ENCODE results near the gene SPINK13.
"Not testable (repeated sequence)": the region's sequence is repeated elsewhere in the genome, so short reads cannot be mapped to it uniquely, and the experiment has no call there.

The SPINK13 gene

GRCh38 chr5:148268566-148268965, at the start of gene SPINK13:
Gene SPINK13, plus strand, starts transcription at chr5:148268794. Its CDS starts 1,279 bp downstream, at chr5:148270073.
- no peak for DNase-seq

GRCh38 chr5:148221508-148221907, 47.1 kb upstream of the SPINK13 start:
- DNase-seq, result no peak

GRCh38 chr5:148224117-148224742, 44.4 kb upstream of the SPINK13 start:
- no peak for DNase-seq

GRCh38 chr5:148228392-148228984, 40.1 kb upstream of the SPINK13 start:
- no peak for DNase-seq

- no peak for DNase-seq
These were observed 38.8 kb upstream of the SPINK13 start for GRCh38 chr5:148229840-148230239.

GRCh38 chr5:148230240-148230639, 38.4 kb upstream of the SPINK13 start:
- DNase-seq, result no peak

- DNase-seq, result no peak
These were observed 30.7 kb upstream of the SPINK13 start for GRCh38 chr5:148237785-148238417.

GRCh38 chr5:148238418-148238794, 30.2 kb upstream of the SPINK13 start, which contains the start of gene MARCOL:
Gene MARCOL, plus strand, starts transcription at chr5:148238525. Its CDS starts 73 bp downstream, at chr5:148238598.
- DNase-seq, result no peak

- DNase-seq, result no peak
These were observed 19.7 kb upstream of the SPINK13 start for GRCh38 chr5:148248894-148249293.

- no peak for DNase-seq
These were observed 13.1 kb upstream of the SPINK13 start for GRCh38 chr5:148255456-148255855.

- no peak for DNase-seq
These were observed 9.3 kb upstream of the SPINK13 start for GRCh38 chr5:148259288-148259687.

- no peak for DNase-seq
These were observed 7.4 kb upstream of the SPINK13 start for GRCh38 chr5:148261221-148261620.

GRCh38 chr5:148267962-148268361, 632 bp upstream of the SPINK13 start:
- no peak for DNase-seq

- DNase-seq, result not testable (repeated sequence)
These were observed 6.5 kb downstream of the SPINK13 start for GRCh38 chr5:148275129-148275528.

GRCh38 chr5:148280893-148281292, 12.3 kb downstream of the SPINK13 start:
- DNase-seq, result not testable (repeated sequence)

GRCh38 chr5:148281336-148281735, 12.7 kb downstream of the SPINK13 start:
- not testable (repeated sequence) for DNase-seq

GRCh38 chr5:148290271-148291195, 21.9 kb downstream of the SPINK13 start:
- DNase-seq, result no peak

- no peak for DNase-seq
These were observed 29.1 kb downstream of the SPINK13 start for GRCh38 chr5:148297731-148298130.

GRCh38 chr5:148306446-148306845, 37.9 kb downstream of the SPINK13 start:
- no peak for DNase-seq

GRCh38 chr5:148309019-148309418, 40.4 kb downstream of the SPINK13 start:
- no peak for DNase-seq

GRCh38 chr5:148309746-148310145, 41.2 kb downstream of the SPINK13 start:
- DNase-seq, result no peak

GRCh38 chr5:148311484-148311883, 42.9 kb downstream of the SPINK13 start:
- no peak for DNase-seq

- DNase-seq, result no peak
These were observed 43.6 kb downstream of the SPINK13 start, which contains the start of gene SPINK7 for GRCh38 chr5:148312153-148312552. Gene SPINK7, plus strand, starts transcription at chr5:148312423. Its CDS starts 61 bp downstream, at chr5:148312484.

Measured in SIG-M5 (cell line).